ENCODE measurements around the gene RFTN2. TPM values are rescaled to one million over a fixed set of nuclear protein-coding genes. Genes with fewer than 3 reads are reported as not detected.

RFTN2 gene
- total RNA-seq, 1 experiment from 2014 or later = not detected

DNA sequence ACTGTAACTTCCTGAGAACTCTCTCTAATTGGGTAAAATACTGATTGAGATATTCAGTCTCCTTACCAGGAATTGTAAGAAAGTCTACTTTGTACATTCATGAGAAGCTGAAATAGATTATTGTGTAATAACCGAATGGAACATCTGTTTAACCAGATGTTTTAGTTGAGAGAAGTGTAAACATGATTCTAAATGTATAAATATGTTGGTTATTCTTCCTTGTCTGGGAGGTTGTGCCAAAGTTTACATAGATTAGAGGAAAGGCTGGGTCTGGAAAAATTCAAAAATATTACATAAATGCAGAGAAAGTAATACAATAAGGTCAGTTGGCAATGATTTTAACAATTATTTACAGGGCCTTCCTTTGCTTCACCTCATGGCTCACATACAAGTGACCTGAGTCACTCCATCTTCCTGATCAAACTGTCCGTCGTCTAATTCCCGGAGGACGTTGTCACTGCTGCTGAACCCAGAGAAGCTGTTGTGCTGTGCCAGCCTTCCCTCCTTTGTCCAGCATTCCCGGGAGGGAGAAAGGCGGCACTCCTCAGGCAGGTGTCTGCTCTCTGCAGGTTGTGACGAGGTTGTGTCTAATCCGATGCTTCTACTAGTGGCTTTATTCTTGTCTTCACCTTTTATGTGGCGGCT, 103.6 kb downstream of the RFTN2 start:
- CTCF ChIA-PET = no interaction called here
- Histone ChIP-seq H3K27me3 (ENCODE audit: control insufficient read depth, insufficient read depth, low read length) (no peaks in the 10 kb centered on the region), H3K4me3 (ENCODE audit: low read depth in 2 of 2, low read length in 2 of 2) (no peak overlapping the region), H3K36me3 (ENCODE audit: control insufficient read depth, insufficient read depth, low read length) (no peaks in the 10 kb centered on the region), H3K9me3 (ENCODE audit: control insufficient read depth, insufficient read depth, low read depth, low read length) (no peaks in the 10 kb centered on the region), H3K27ac (ENCODE audit: low read length) (no peak overlapping the region), H3K4me1 (ENCODE audit: control insufficient read depth, insufficient read depth, low read length) (no peaks in the 10 kb centered on the region)
- in situ Hi-C loops (cut with HindIII; ENCODE audit: low pct_unique_long_range_greater_than_20kb, low sequenced_read_pairs) = no loop called here
- intact Hi-C loops (cut with micrococcal nuclease; ENCODE audit: unreplicated experiment) = no loop called here
- TF ChIP-seq TCF7L2 (IDR thresholded peaks at IDR 0.05; ENCODE audit: low read depth, low read length) (no peak), POLR2AphosphoS5 (IDR thresholded peaks at IDR 0.05; ENCODE audit: low read depth, low read length) (no peak), SIN3A (IDR thresholded peaks at IDR 0.05; ENCODE audit: borderline replicate concordance, insufficient read depth, low read depth, low read length) (no peak)
- TF ChIP-seq, protein P1, sequence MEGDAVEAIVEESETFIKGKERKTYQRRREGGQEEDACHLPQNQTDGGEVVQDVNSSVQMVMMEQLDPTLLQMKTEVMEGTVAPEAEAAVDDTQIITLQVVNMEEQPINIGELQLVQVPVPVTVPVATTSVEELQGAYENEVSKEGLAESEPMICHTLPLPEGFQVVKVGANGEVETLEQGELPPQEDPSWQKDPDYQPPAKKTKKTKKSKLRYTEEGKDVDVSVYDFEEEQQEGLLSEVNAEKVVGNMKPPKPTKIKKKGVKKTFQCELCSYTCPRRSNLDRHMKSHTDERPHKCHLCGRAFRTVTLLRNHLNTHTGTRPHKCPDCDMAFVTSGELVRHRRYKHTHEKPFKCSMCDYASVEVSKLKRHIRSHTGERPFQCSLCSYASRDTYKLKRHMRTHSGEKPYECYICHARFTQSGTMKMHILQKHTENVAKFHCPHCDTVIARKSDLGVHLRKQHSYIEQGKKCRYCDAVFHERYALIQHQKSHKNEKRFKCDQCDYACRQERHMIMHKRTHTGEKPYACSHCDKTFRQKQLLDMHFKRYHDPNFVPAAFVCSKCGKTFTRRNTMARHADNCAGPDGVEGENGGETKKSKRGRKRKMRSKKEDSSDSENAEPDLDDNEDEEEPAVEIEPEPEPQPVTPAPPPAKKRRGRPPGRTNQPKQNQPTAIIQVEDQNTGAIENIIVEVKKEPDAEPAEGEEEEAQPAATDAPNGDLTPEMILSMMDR (IDR thresholded peaks at IDR 0.05) = no peak
- TF ChIP-seq, protein P2, sequence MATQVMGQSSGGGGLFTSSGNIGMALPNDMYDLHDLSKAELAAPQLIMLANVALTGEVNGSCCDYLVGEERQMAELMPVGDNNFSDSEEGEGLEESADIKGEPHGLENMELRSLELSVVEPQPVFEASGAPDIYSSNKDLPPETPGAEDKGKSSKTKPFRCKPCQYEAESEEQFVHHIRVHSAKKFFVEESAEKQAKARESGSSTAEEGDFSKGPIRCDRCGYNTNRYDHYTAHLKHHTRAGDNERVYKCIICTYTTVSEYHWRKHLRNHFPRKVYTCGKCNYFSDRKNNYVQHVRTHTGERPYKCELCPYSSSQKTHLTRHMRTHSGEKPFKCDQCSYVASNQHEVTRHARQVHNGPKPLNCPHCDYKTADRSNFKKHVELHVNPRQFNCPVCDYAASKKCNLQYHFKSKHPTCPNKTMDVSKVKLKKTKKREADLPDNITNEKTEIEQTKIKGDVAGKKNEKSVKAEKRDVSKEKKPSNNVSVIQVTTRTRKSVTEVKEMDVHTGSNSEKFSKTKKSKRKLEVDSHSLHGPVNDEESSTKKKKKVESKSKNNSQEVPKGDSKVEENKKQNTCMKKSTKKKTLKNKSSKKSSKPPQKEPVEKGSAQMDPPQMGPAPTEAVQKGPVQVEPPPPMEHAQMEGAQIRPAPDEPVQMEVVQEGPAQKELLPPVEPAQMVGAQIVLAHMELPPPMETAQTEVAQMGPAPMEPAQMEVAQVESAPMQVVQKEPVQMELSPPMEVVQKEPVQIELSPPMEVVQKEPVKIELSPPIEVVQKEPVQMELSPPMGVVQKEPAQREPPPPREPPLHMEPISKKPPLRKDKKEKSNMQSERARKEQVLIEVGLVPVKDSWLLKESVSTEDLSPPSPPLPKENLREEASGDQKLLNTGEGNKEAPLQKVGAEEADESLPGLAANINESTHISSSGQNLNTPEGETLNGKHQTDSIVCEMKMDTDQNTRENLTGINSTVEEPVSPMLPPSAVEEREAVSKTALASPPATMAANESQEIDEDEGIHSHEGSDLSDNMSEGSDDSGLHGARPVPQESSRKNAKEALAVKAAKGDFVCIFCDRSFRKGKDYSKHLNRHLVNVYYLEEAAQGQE (IDR thresholded peaks at IDR 0.05; ENCODE audit: insufficient read depth in 1 of 2, low read depth in 2 of 2, low read length in 1 of 2) = no peak
- no TSS peak for BruUV-seq (replicated peaks)
- DNase-seq (ENCODE audit: low read depth, low spot score) = no peak
- POLR2A ChIA-PET = no interaction called here
- 0 out of 2 replicates have a peak, but pooled peaks have one; percentile 30 for ATAC-seq

DNA sequence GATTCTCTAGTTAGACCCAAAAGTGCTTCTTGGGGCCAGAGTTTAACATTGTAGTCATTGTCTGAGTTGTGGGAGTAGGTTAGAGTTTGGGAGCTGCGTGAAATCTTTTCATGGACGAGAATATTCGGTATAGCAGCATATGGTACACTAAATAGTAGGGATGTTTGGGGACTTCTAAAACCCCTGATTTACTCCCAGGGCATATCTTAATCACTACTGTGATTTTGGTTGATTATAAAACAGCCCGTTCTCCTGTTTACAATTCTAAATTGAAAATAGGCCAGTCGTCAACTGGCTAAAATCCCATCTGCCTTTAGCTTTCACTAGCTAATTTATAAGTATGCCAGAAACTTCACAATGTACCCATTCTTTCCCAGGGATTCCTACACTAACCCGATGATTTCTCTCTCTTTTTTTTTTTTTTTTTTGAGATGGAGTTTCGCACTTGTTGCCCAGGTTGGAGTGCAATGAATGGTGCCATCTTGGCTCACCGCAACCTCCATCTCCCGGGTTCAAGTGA, 115.2 kb downstream of the RFTN2 start:
- H3K36me3 ChIP-seq (ENCODE audit: control insufficient read depth, insufficient read depth, low read length) = no peaks in the 10 kb centered on the region
- ATAC-seq (no peak), DNase-seq (ENCODE audit: low read depth, low spot score) (no peak)
- intact Hi-C loops (cut with micrococcal nuclease; ENCODE audit: unreplicated experiment) (no loop called here), in situ Hi-C loops (cut with HindIII; ENCODE audit: low pct_unique_long_range_greater_than_20kb, low sequenced_read_pairs) (no loop called here)
- H3K4me3 ChIP-seq (ENCODE audit: low read depth in 2 of 2, low read length in 2 of 2) = no peak overlapping the region
- H3K9me3 ChIP-seq (ENCODE audit: control insufficient read depth, insufficient read depth, low read depth, low read length) = no peaks in the 10 kb centered on the region
- no peaks in the 10 kb centered on the region for H3K4me1 ChIP-seq (ENCODE audit: control insufficient read depth, insufficient read depth, low read length)
- BruUV-seq (replicated peaks) = no TSS peak
- no peak overlapping the region for H3K27ac ChIP-seq (ENCODE audit: low read length)
- POLR2A ChIA-PET = no interaction called here
- CTCF ChIA-PET = no interaction called here
- TF ChIP-seq, protein P1 (IDR thresholded peaks at IDR 0.05) = no peak
- TF ChIP-seq, protein P2 (IDR thresholded peaks at IDR 0.05; ENCODE audit: insufficient read depth in 1 of 2, low read depth in 2 of 2, low read length in 1 of 2) = no peak
- TF ChIP-seq POLR2AphosphoS5 (IDR thresholded peaks at IDR 0.05; ENCODE audit: low read depth, low read length) (no peak), SIN3A (IDR thresholded peaks at IDR 0.05; ENCODE audit: borderline replicate concordance, insufficient read depth, low read depth, low read length) (no peak), TCF7L2 (IDR thresholded peaks at IDR 0.05; ENCODE audit: low read depth, low read length) (no peak)
- no peaks in the 10 kb centered on the region for H3K27me3 ChIP-seq (ENCODE audit: control insufficient read depth, insufficient read depth, low read length)
